WERI-Rb-1 (cell line): ENCODE results near the gene ATF4.

Experiments used
- DNase-seq: peaks from one replicate; pipeline ENCODE4 v3.0.0-alpha.2; 2020
- H3K27ac ChIP-seq: fragments of 250-450 bp; sonication (Bioruptor Pico); 2 replicates; pipeline ENCODE4 v1.5.1; 2020; ENCODE audit warnings: mild to moderate bottlenecking, moderate library complexity
- H3K27me3 ChIP-seq: fragments of 250-450 bp; sonication (Bioruptor Pico); 2 replicates; pipeline ENCODE4 v1.5.1; 2021; ENCODE audit warnings: mild to moderate bottlenecking, low read depth, moderate library complexity; ENCODE audit not compliant: insufficient read depth, severe bottlenecking
- H3K36me3 ChIP-seq: fragments of 250-450 bp; sonication (Bioruptor Pico); 2 replicates; pipeline ENCODE4 v1.5.1; 2020; ENCODE audit warnings: mild to moderate bottlenecking, moderate library complexity
- H3K4me3 ChIP-seq: 2 replicates; pipeline ENCODE4 v1.5.1; 2011; ENCODE audit warnings: low read depth, mild to moderate bottlenecking, control low read depth, low read length
- H3K9me3 ChIP-seq: fragments of 250-450 bp; sonication (Bioruptor Pico); 2 replicates; pipeline ENCODE4 v1.5.1; 2021; ENCODE audit warnings: mild to moderate bottlenecking, moderate library complexity; ENCODE audit not compliant: severe bottlenecking
- TF ChIP-seq, protein P1 (sequence below): IDR thresholded peaks from 2 replicates; pipeline ENCODE4 v1.5.1; 2011; ENCODE audit warnings: low read depth, mild to moderate bottlenecking, control low read depth, inconsistent platforms, low read length

The ATF4 gene

DNA sequence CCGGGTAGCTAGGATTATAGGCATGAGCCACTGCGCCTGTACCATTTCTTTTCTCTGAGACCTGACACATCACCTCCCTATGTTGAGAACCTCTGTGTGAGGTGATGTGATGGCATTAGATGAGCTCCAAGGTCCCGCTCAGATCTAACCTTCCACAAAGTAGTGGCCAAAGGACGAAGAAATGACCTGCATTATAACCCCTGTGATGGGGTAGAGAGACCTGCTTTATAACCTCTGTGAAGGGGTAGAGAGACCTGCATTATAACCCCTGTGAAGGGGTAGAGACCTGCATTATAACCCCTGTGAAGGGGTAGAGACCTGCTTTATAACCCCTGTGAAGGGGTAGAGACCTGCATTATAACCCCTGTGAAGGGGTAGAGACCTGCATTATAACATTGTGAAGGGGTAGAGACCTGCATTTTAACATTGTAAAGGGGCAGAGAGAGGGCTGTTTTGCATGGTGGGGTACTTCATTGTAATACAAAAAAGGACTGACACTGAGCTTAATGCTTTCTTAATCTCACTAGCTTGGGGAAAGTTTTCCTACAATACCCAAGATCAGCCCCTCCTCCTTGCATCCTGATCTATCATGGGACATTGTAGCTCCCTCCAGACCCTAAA is 9.7 kb upstream of the ATF4 start:
- Histone ChIP-seq H3K4me3 (no peak overlapping the region), H3K9me3 (no peaks in the 10 kb centered on the region), H3K27me3 (no peaks in the 10 kb centered on the region), H3K27ac (no peak overlapping the region), H3K36me3 (peaks cover 91% of the 10 kb centered on the region)
- TF ChIP-seq, protein P1, sequence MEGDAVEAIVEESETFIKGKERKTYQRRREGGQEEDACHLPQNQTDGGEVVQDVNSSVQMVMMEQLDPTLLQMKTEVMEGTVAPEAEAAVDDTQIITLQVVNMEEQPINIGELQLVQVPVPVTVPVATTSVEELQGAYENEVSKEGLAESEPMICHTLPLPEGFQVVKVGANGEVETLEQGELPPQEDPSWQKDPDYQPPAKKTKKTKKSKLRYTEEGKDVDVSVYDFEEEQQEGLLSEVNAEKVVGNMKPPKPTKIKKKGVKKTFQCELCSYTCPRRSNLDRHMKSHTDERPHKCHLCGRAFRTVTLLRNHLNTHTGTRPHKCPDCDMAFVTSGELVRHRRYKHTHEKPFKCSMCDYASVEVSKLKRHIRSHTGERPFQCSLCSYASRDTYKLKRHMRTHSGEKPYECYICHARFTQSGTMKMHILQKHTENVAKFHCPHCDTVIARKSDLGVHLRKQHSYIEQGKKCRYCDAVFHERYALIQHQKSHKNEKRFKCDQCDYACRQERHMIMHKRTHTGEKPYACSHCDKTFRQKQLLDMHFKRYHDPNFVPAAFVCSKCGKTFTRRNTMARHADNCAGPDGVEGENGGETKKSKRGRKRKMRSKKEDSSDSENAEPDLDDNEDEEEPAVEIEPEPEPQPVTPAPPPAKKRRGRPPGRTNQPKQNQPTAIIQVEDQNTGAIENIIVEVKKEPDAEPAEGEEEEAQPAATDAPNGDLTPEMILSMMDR, result no peak
- DNase-seq, result no peak

- no peaks in the 10 kb centered on the region for H3K27me3 ChIP-seq
- TF ChIP-seq, protein P1, result no peak
- H3K4me3 ChIP-seq, result no peak overlapping the region
- H3K36me3 ChIP-seq, result peaks cover 91% of the 10 kb centered on the region
- no peaks in the 10 kb centered on the region for H3K9me3 ChIP-seq
- no peak for DNase-seq
- no peak overlapping the region for H3K27ac ChIP-seq
Measured at GRCh38 chr22:39511226-39511625, 9.1 kb upstream of the ATF4 start.

DNA sequence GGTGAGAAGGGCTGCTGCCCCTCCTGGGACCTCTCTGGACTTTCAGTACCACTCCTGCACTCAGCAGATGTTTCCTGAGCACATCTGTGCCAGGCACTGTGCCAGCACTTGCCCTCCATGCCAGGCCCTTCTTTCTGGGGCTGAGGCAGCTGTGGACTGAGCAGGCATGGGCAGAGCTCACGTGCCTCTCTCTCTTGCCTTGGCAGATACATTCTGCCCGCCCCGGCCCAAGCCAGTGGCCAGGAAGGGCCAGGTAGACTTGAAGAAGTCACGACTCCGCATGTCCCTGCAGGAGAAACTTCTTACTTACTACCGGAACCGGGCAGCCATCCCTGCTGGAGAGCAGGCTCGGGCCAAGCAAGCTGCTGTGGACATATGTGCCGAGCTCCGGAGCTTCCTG is 8.3 kb upstream of the ATF4 start:
- DNase-seq, result no peak
- Histone ChIP-seq H3K4me3 (no peak overlapping the region), H3K9me3 (no peaks in the 10 kb centered on the region), H3K27ac (no peak overlapping the region), H3K27me3 (no peaks in the 10 kb centered on the region), H3K36me3 (peaks cover 87% of the 10 kb centered on the region)
- TF ChIP-seq, protein P1, result no peak

DNA sequence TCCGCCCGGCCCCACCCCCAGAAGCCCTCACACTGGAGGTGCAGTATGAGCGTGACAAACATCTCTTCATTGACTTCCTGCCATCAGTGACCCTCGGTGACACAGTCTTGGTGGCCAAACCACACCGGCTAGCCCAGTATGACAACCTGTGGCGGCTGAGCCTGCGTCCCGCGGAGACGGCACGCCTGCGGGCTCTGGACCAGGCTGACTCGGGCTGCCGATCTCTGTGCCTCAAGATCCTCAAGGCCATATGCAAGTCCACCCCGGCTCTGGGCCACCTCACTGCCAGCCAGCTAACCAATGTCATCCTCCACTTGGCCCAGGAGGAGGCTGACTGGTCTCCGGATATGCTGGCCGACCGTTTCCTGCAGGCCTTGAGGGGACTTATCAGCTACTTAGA is 6.6 kb upstream of the ATF4 start:
- no peak for DNase-seq
- Histone ChIP-seq H3K27ac (no peak overlapping the region), H3K4me3 (no peak overlapping the region), H3K27me3 (no peaks in the 10 kb centered on the region), H3K9me3 (no peaks in the 10 kb centered on the region), H3K36me3 (peaks cover 75% of the 10 kb centered on the region)
- TF ChIP-seq, protein P1, result no peak

DNA sequence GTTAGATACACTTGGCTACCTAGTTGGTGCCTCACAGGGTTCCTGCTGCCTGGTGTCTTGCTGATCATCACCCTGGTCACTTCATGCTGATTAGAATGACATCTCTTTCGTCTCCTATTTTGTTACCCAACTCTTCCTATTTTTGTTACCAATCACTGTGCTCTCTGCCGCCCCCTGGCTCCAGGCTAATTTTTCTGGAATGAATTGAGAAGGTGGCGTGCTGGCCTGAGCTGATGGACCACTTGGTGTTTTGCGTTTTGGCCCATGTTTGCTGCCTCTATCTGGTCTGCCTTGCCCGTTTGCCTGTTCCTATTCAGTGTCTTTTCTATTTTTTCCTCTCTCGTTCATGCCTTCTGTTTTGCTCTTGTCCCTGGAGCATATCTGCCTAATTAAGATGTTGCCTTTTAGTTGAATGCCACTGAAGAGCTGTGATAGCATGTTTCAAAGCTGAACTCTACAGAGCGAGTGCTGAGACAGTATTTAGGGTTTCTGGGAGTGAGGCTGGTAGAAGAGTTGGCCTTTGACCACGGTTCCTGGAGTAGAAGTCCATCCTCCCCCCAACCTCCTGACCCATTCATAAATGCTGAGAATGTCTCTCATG is 5.9 kb upstream of the ATF4 start:
- Histone ChIP-seq H3K9me3 (no peaks in the 10 kb centered on the region), H3K27ac (no peak overlapping the region), H3K4me3 (no peak overlapping the region), H3K36me3 (peaks cover 70% of the 10 kb centered on the region), H3K27me3 (no peaks in the 10 kb centered on the region)
- TF ChIP-seq, protein P1, result peak; percentile 60
- DNase-seq, result peak; percentile 46
